Measurements from ENCODE around the gene MCAM.

- TF ChIP-seq, protein P1, sequence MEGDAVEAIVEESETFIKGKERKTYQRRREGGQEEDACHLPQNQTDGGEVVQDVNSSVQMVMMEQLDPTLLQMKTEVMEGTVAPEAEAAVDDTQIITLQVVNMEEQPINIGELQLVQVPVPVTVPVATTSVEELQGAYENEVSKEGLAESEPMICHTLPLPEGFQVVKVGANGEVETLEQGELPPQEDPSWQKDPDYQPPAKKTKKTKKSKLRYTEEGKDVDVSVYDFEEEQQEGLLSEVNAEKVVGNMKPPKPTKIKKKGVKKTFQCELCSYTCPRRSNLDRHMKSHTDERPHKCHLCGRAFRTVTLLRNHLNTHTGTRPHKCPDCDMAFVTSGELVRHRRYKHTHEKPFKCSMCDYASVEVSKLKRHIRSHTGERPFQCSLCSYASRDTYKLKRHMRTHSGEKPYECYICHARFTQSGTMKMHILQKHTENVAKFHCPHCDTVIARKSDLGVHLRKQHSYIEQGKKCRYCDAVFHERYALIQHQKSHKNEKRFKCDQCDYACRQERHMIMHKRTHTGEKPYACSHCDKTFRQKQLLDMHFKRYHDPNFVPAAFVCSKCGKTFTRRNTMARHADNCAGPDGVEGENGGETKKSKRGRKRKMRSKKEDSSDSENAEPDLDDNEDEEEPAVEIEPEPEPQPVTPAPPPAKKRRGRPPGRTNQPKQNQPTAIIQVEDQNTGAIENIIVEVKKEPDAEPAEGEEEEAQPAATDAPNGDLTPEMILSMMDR (IDR thresholded peaks at IDR 0.05; ENCODE audit: low read length) = no peak
- TF ChIP-seq EZH2 (optimal IDR thresholded peaks at IDR 0.05; ENCODE audit: low read depth, low read length) = no peak
These were observed 7.3 kb upstream of the MCAM start for GRCh38 chr11:119324189-119324588.

Measured in MM.1S (cell line).